NCI-H187 (cell line): ENCODE measurements around the gene ABCB1.

Experiments
- DNase-seq, 2 experiments: peaks; one replicate each; lab custom pipeline; 2025; lab: John Stamatoyannopoulos, UW

ABCB1 gene

GRCh38 chr7:87600130-87601124 is at the start of gene ABCB1:
TSS of gene ABCB1 (minus strand) at chr7:87600884. CDS start at chr7:87600184, 700 bp downstream.
- DNase-seq, result no peak

GRCh38 chr7:87648316-87648715 is 47.6 kb upstream of the ABCB1 start:
- no peak for DNase-seq

DNA sequence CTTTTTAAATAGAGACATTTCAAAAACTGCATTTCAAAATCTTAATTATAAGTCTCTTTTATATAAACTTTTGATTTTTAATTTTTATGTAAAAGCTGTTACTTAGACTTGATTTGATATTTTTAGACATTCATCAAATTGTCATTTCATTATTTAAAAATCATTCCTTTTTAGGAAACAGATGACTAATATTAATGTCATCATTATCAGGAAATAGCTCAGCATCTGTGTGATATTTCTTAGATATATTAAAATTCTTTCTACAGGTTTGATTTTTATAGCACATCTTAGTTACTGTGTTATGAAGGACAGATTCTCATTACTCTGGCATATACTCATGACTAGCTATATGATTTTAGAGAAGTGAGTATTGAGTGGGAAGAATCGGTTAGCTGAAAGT is 44.8 kb upstream of the ABCB1 start:
- DNase-seq, result no peak

GRCh38 chr7:87635921-87636320 is 35.2 kb upstream of the ABCB1 start:
- DNase-seq, result no peak

GRCh38 chr7:87628780-87629569 is 28.3 kb upstream of the ABCB1 start:
- peak; percentile 28 to 52 for DNase-seq

DNA sequence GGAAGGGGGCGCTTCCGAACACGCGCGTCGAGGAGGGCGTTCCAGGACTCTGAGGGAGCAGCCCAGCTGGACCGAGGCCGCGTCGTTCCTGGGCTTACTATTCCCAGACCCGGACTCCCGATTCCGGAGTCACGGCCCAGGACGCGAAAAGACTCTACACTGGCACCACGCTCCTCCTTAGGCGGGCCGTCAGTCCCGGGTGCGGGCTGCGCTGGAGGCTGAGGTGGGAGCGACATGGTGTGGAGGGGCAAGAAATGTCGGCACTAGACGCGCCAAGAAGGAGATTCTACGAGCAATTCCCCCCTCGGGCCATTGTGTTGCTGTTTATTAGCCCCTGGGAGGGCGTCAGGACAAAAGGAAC is 26.9 kb upstream of the ABCB1 start:
- DNase-seq, result peak in 1 of 2 experiments; percentile 56

DNA sequence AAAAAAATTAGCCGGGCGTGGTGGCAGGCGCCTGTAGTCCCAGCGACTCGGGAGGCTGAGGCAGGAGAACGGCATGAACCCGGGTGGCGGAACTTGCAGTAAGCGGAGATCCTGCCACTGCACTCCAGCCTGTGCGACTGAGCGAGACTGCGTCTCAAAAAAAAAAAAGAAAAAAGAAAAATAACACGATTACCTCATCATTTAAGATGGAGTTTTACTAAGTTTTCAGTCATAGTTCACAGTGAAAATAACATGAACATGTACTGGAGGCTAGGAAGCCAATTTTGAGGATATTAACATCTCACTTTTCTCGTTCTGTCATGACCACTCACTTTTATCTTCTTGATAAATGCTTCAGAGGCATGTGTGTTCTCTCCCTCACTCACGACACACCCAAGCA is 24.4 kb upstream of the ABCB1 start:
- DNase-seq, result no peak

- no peak for DNase-seq
Measured at GRCh38 chr7:87624628-87625027, 23.9 kb upstream of the ABCB1 start.

DNA sequence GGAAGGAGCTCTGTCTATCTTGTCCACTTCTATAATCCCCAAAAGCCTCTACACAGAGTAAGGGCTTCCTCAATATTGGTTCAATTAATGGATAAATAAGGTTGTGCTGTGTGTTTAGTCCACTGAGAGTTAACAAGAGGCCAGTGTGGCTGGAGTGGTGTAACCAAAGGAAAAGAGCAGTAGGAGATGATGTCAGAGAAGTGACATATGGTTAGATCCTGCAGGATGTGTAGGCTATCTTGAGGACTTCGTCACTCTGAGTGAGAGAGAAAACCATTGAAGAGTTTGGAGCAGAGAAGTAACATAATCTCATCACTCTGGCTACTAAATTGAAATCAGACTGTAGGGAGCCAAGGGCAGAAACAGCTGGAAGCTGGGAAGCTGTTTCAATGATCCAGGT is 14.5 kb upstream of the ABCB1 start:
- no peak for DNase-seq

DNA sequence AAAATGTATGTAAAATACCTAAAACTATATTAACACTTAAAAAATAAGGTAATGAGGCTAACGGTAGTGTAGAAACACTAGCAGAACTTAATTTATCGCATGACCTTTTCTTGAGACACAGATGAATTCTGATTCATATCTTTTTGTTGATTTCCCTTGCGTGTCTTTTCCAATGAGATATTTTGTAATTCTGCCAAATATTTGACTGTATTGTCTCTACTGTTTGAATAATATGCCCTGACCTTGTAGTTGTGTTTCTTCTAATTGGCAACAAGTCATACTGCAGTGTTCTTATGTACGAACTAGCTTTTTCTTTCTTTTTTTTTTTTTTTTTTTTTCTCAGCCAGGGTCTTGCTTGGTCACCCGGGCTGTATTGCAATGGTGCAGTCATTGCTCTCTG is 9.2 kb upstream of the ABCB1 start:
- no peak for DNase-seq

DNA sequence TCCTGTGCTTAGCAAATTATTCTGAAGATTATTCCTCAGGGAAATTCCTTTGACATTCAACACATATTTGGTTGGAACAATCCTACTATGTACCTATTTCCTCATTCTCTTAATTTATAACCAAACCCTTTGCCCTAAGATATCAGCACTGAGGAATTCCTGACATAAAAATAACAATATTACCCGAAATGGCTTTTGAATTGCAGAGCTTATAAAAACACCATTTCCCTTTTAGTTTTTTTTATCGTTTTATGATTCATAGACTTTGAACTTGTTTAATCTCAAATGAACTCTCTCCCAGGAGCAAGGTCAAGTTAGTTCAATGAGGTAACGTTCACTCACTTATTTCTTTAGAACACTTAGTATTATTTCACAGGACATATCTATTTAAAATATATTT is 7.7 kb upstream of the ABCB1 start:
- DNase-seq, result no peak

DNA sequence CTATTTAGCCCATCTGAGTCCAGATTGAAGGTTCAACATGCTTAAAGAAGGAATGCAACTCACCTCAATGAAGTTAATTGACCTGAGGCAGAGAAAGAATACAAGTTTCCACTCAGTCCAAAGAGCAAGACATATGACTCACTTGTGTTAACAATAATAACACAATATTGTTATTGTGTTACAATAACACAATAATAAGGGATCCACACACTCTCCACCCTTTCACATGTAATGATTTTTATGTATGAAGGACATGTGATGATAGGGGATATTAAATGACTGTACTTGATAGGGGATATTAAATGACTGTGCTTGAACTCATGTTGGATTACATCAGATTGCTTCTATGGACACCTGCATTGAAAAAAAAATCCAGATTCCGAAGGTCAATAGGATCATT is 3.6 kb upstream of the ABCB1 start:
- DNase-seq, result no peak

- no peak for DNase-seq
Measured at GRCh38 chr7:87599336-87599735, 1.3 kb downstream of the ABCB1 start.

- no peak for DNase-seq
Measured at GRCh38 chr7:87598234-87599009, 2.3 kb downstream of the ABCB1 start.

- DNase-seq, result no peak
Measured at GRCh38 chr7:87596696-87597095, 4.0 kb downstream of the ABCB1 start.

DNA sequence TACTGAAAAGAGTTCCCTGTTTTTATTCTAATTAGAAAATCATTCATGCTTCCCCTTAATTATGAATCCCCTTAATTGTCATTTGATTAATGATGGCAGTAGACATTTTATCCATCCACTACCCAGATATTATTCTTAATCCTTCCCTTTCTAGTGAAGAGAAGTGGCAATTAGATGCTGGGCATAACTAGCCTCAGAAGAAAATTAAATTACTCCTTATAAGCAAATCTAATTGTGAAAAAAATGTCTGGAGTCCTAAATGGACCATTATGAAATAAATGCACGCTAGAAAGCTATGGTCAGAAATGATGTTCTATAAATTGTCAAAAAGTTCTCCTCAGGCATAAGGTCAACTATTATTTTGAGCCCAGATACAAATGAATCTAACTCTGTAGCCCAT is 4.5 kb downstream of the ABCB1 start:
- DNase-seq, result no peak

DNA sequence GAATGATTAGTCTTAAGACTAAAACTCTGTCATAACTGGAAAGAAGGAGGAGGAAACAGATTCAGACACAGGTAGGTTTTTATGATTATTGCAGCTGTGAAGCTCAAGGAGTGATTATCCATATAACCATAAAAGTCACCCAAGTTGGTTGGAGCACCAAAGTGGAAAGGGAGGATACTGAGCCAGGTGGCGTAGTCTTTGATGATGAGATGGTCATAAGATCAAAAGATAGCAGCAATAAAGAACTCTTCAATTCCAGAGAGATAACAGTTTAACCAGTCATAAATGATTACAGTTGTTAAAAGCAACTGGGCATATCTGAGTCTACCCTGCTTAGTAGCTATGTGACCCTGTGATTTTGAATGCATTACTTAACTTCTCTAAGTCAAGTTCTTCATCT is 8.4 kb downstream of the ABCB1 start:
- DNase-seq, result no peak

- no peak for DNase-seq
Measured at GRCh38 chr7:87591211-87591610, 9.5 kb downstream of the ABCB1 start.

DNA sequence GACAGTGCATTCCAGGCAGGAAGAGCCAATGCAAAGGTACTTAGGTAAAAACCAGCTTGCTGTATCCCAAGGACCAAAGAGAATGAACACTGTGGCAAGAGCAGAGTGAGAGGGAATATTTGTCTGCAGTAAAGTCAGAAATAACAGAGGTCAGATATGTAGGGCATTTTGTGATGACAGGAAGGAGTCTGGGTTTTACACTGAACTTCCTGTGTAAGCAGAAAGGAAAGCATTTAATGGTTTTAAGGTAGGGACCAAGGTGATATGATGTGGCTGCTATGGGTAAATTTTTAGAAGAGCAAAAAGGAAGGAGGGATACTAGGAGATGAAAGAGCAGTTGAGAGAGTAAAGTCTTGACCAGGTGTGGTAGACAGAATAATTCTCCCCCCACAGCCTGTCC is 10.1 kb downstream of the ABCB1 start:
- no peak for DNase-seq

GRCh38 chr7:87589631-87590030 is 11.1 kb downstream of the ABCB1 start:
- no peak for DNase-seq

- no peak for DNase-seq
Measured at GRCh38 chr7:87581723-87582122, 19.0 kb downstream of the ABCB1 start.

DNA sequence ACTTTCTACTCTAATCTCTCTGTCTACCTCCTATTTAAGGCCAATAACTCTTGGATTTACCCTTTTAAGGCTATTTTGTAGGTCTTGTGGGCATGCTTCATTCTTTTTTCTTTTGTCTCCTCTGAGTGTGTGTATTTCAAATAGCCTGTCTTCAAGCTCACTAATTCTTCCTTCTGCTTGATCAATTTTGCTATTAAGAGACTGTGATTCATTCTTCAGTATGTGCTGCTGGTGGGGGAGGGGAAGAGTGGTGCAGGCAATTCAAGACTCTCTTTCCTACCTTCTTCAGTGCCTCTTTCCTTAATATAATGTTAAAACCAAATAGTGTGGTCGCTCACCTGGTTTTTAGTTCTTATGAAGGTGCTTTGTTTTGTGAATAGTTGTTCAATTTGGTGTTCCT is 20.0 kb downstream of the ABCB1 start:
- no peak for DNase-seq
